CD4-positive, alpha-beta T cell (primary cell): Measurements from ENCODE around the gene SERINC1. TPM values are rescaled to one million over a fixed set of nuclear protein-coding genes. Genes with fewer than 3 reads are reported as not detected.

Experiments used
- ATAC-seq: fragments of 200-7000 bp; cut with Tn5 transposase; one replicate; pipeline ENCODE4 v1.10.0; 2022; ENCODE audit warnings: mild to moderate bottlenecking; ENCODE audit not compliant: poor library complexity
- CTCF ChIA-PET: fragments of 350-600 bp; sonication (Branson Sonifier 250); formaldehyde crosslinking; loops from one replicate; lab custom pipeline; 2021; ENCODE audit warnings: antibody characterized with exemption, inconsistent platforms; lab: Charles Lee
- POLR2A ChIA-PET: fragments of 350-600 bp; sonication (Branson Sonifier 250); formaldehyde crosslinking; loops from one replicate; lab custom pipeline; 2021; ENCODE audit warnings: antibody characterized with exemption, inconsistent platforms; lab: Charles Lee
- DNase-seq, 14 experiments: peaks; one replicate each; pipeline ENCODE4 v3.0.0-alpha.2; 2013 to 2020; ENCODE audit warnings: mixed read lengths in 2 of 14
- H3K27ac ChIP-seq, 2 donors: one replicate each; pipeline versions ENCODE4 v1.5.1 to v1.7.0; 2013; ENCODE audit warnings: low read length in 2 of 2, low read depth in 1 of 2, mild to moderate bottlenecking in 1 of 2
- H3K27me3 ChIP-seq, 2 experiments: 1 replicate in 1 of 2; 2 replicates in 1 of 2; pipeline versions ENCODE4 v1.6.1 to v1.7.0; 2013; ENCODE audit warnings: low read length in 2 of 2, control low read depth in 1 of 2, mild to moderate bottlenecking in 1 of 2, moderate library complexity in 1 of 2; ENCODE audit not compliant: insufficient read depth in 2 of 2, control insufficient read depth in 1 of 2
- H3K36me3 ChIP-seq: one replicate; pipeline ENCODE4 v1.6.1; 2013; ENCODE audit warnings: low read length, control low read depth; ENCODE audit not compliant: insufficient read depth
- H3K4me1 ChIP-seq: one replicate; pipeline ENCODE4 v1.6.1; 2013; ENCODE audit warnings: low read length, control low read depth; ENCODE audit not compliant: insufficient read depth
- H3K4me3 ChIP-seq: one replicate; pipeline ENCODE4 v1.5.1; 2013; ENCODE audit warnings: mild to moderate bottlenecking, low read length, moderate library complexity
- H3K9me3 ChIP-seq, 2 experiments: 1 replicate in 1 of 2; 2 replicates in 1 of 2; pipeline versions ENCODE4 v1.6.1 to v1.7.0; 2013; ENCODE audit warnings: low read length in 2 of 2, mild to moderate bottlenecking in 2 of 2, control low read depth in 1 of 2, moderate library complexity in 1 of 2; ENCODE audit not compliant: control insufficient read depth in 1 of 2, insufficient read depth in 1 of 2
- H3K27ac Mint-ChIP-seq: one replicate; pipeline ENCODE4 v1.8.0; 2020; ENCODE audit warnings: mixed read lengths
- H3K27me3 Mint-ChIP-seq: one replicate; pipeline ENCODE4 v1.8.0; 2021; ENCODE audit warnings: mixed read lengths
- H3K36me3 Mint-ChIP-seq: one replicate; pipeline ENCODE4 v1.8.0; 2021; ENCODE audit warnings: low read depth, mixed read lengths
- H3K4me1 Mint-ChIP-seq: one replicate; pipeline ENCODE4 v1.8.0; 2021; ENCODE audit warnings: low read depth, mixed read lengths
- H3K4me3 Mint-ChIP-seq: one replicate; pipeline ENCODE4 v1.8.0; 2020; ENCODE audit warnings: mild to moderate bottlenecking, mixed read lengths
- H3K9me3 Mint-ChIP-seq: one replicate; pipeline ENCODE4 v1.8.0; 2020; ENCODE audit warnings: mixed read lengths
- intact Hi-C, 2 experiments: fragments of 100-400 bp; cut with DNase I in 1 of 2; cut with micrococcal nuclease in 1 of 2; formaldehyde crosslinking; loops; one replicate each; pipeline versions ENCODE4 v1.15.1 to v1.9.0; 2023 to 2025; cut with DNase I, micrococcal nuclease
- total RNA-seq, 174 experiments: library from RNA in 2 of 174; stranded (reverse) in 2 of 174; gene quantifications; one replicate each; pipeline ENCODE4 v1.2.3 and lab custom pipeline; 2021 to 2026
- TF ChIP-seq, protein P1 (sequence below): fragments of 200-600 bp; IDR thresholded peaks from one replicate; pipeline ENCODE4 v1.8.0; 2022; ENCODE audit warnings: antibody characterized with exemption, mild to moderate bottlenecking

SERINC1 gene
- total RNA-seq, 2 experiments from 2014 or later: 175 to 178 TPM

DNA sequence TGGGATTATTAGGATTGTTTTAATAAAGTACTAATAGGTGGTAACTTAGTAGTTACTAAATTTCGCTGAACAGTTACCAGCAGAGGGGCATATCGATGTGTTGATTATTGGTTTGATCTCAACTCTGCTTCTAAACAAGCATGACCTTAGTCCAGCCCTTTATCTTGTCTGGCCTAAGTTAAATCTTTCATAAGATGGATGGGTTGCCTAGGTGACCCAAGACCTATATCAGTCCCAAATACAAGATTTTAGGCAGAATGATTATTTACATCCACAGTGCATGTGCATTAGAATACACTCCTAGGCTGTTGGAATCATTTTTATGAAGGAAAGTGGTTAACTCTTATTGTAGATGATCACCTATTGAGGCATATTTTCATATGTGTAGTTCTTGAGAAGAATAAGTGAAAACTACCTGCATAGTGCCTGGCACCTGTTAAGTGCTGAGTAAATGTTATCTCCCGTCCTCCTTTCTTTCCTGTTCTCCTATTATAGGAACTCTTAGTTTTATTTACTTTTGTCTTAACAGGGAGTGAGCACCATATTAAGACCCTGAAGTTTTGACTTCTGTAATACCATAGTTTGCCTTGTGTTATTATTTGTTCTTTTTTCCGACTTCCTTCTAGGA, 71.0 kb downstream of the SERINC1 start:
- Mint-ChIP-seq H3K9me3 (no peaks in the 10 kb centered on the region), H3K27ac (peak overlapping the region; percentile 86), H3K4me3 (peak overlapping the region; percentile 100), H3K27me3 (no peaks in the 10 kb centered on the region), H3K36me3 (peaks cover 24% of the 10 kb centered on the region), H3K4me1 (peaks cover 50% of the 10 kb centered on the region)
- H3K9me3 ChIP-seq: no peaks in the 10 kb centered on the region
- ChIA-PET CTCF (interaction anchor here (1.2 kb wide), 1 partner anchor 17 kb away, joined by 4 read pairs; no protein-coding TSS in a partner anchor), POLR2A (interaction anchor here (0.6 kb wide), 1 partner anchor 77 kb away, joined by 3 read pairs; no protein-coding TSS in a partner anchor)
- ATAC-seq (no peak), DNase-seq (no peak)
- peak overlapping the region; percentile 94 for H3K4me3 ChIP-seq
- H3K36me3 ChIP-seq: no peaks in the 10 kb centered on the region
- H3K27me3 ChIP-seq: no peaks in the 10 kb centered on the region
- TF ChIP-seq, protein P1, sequence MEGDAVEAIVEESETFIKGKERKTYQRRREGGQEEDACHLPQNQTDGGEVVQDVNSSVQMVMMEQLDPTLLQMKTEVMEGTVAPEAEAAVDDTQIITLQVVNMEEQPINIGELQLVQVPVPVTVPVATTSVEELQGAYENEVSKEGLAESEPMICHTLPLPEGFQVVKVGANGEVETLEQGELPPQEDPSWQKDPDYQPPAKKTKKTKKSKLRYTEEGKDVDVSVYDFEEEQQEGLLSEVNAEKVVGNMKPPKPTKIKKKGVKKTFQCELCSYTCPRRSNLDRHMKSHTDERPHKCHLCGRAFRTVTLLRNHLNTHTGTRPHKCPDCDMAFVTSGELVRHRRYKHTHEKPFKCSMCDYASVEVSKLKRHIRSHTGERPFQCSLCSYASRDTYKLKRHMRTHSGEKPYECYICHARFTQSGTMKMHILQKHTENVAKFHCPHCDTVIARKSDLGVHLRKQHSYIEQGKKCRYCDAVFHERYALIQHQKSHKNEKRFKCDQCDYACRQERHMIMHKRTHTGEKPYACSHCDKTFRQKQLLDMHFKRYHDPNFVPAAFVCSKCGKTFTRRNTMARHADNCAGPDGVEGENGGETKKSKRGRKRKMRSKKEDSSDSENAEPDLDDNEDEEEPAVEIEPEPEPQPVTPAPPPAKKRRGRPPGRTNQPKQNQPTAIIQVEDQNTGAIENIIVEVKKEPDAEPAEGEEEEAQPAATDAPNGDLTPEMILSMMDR: no peak
- H3K4me1 ChIP-seq: peaks cover 12% of the 10 kb centered on the region
- intact Hi-C loops: loop anchor here (2.0 to 10.0 kb wide), 3 partner anchors 52 to 1066 kb away; partner anchors contain the start of genes SERINC1 (in 1 of the 2) and TBC1D32 (in 1 of the 2)
- H3K27ac ChIP-seq: peak overlapping the region in 1 of 2 donors; percentile 70

DNA sequence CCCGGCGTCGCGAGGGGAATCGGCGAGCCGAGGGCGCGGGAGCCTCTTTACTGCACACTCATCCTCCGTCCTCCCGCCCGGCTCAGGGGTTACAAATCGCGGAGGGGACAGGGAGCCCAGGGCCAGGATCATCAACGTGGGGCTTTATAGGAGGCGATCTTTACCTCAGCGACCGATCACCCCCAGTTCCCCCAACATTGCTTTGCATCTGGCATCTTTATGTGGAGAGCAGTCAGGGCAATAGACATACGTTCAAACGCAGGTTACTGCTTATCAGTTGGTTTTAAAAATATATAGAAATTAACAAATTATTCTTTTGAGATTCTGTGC, 71.5 kb downstream of the SERINC1 start:
- CTCF ChIA-PET: interaction anchor here (0.9 to 1.5 kb wide), 3 partner anchors 53 to 71 kb away, joined by 3 to 8 read pairs (median 4); partner anchors contain the start of gene SERINC1
- Mint-ChIP-seq H3K4me3 (peak overlapping the region; percentile 100), H3K4me1 (peaks cover 47% of the 10 kb centered on the region), H3K27ac (peak overlapping the region; percentile 86), H3K36me3 (peaks cover 24% of the 10 kb centered on the region), H3K9me3 (no peaks in the 10 kb centered on the region), H3K27me3 (no peaks in the 10 kb centered on the region)
- Histone ChIP-seq H3K4me3 (peak overlapping the region; percentile 94), H3K36me3 (no peaks in the 10 kb centered on the region), H3K27me3 (no peaks in the 10 kb centered on the region), H3K9me3 (no peaks in the 10 kb centered on the region), H3K4me1 (peaks cover 12% of the 10 kb centered on the region), H3K27ac (peak overlapping the region in 1 of 2 donors; percentile 70)
- no peak for ATAC-seq
- intact Hi-C loops: loop anchor here (2.0 to 10.0 kb wide), 3 partner anchors 52 to 1065 kb away; partner anchors contain the start of genes SERINC1 (in 1 of the 2) and TBC1D32 (in 1 of the 2)
- POLR2A ChIA-PET: interaction anchor here (0.6 to 1.6 kb wide), 5 partner anchors 9 to 76 kb away, joined by 3 to 26 read pairs (median 4); partner anchors contain the start of gene SERINC1
- TF ChIP-seq, protein P1: no peak
- DNase-seq: peak in 4 of 14 experiments; percentile 0 to 31 (median 8)

DNA sequence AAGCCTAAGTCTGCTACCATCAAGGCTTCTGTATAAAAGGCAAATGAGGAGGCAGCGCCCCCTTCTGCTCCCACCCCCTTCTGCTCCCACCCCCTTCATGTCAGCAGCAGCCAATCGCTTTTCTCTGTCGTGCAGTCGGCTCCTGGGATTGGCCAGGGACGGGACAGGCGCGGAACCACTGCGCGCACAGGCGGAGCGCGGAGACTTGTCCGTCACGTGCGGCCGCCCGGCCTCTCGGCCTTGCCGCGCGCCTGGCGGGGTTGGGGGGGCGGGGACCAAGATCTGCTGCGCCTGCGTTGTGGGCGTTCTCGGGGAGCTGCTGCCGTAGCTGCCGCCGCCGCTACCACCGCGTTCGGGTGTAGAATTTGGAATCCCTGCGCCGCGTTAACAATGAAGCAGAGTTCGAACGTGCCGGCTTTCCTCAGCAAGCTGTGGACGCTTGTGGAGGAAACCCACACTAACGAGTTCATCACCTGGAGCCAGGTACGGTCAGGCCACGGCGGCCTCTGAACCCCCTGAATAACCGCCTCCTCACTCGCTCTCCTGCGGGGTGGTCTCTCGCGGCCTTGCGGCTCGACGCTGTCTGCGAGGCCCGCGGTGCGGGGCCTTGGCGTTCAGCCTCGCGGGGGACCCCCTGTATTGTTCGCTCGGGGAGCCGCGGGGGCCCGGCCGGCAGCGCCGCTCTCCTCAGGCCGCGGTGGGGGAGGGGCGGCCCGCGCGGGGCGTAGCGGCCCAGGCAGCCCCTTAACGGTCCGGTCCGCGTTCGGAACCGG, 72.1 kb downstream of the SERINC1 start, which contains the start of gene HSF2:
TSS of gene HSF2 (plus strand) at position 305 of the 773 bp plus-strand sequence. CDS start at position 391, 86 bp downstream.
- DNase-seq: peak; percentile 86 to 98 (median 91)
- H3K4me3 Mint-ChIP-seq: peak within 1 kb of the TSS; percentile 100
- ChIA-PET POLR2A (interaction anchor here (0.6 to 1.6 kb wide), 8 partner anchors 9 to 131 kb away, joined by 3 to 26 read pairs (median 4); partner anchors contain the start of gene SERINC1), CTCF (interaction anchor here (0.9 to 1.5 kb wide), 3 partner anchors 53 to 72 kb away, joined by 3 to 8 read pairs (median 4); partner anchors contain the start of gene SERINC1)
- Histone ChIP-seq H3K4me3 (peak within 1 kb of the TSS; percentile 94), H3K36me3 (no peaks in the 10 kb centered on the region), H3K27me3 (no peaks in the 10 kb centered on the region), H3K4me1 (peaks cover 12% of the 10 kb centered on the region), H3K9me3 (no peaks in the 10 kb centered on the region), H3K27ac (peak within 1 kb of the TSS; percentile 70 to 89)
- ATAC-seq: peak; percentile 94
- H3K9me3 Mint-ChIP-seq: no peaks in the 10 kb centered on the region
- TF ChIP-seq, protein P1: peak; percentile 24
- peaks cover 42% of the 10 kb centered on the region for H3K4me1 Mint-ChIP-seq
- H3K27ac Mint-ChIP-seq: peak within 1 kb of the TSS; percentile 86
- H3K36me3 Mint-ChIP-seq: peaks cover 24% of the 10 kb centered on the region
- intact Hi-C loops: loop anchor here (1.0 to 10.0 kb wide), 4 partner anchors 53 to 1065 kb away; partner anchors contain the start of genes SERINC1 (in 2 of the 2) and TBC1D32 (in 1 of the 2)
- H3K27me3 Mint-ChIP-seq: no peaks in the 10 kb centered on the region
